Measurements from ENCODE around the gene KLHL40. TPM values are rescaled to one million over a fixed set of nuclear protein-coding genes. Genes with fewer than 3 reads are reported as not detected.

Gene KLHL40
- total and polyA plus RNA-seq, 2 donors (not counting 1 experiment from before 2014, with no cell fraction given): not detected

GRCh38 chr3:42658091-42658770 lies 27.1 kb upstream of the KLHL40 start:
- Histone ChIP-seq H3K27ac (ENCODE audit: low read length in 2 of 2) (no peak overlapping the region), H4K20me1 (ENCODE audit: control insufficient read depth, insufficient read depth, low read length, poor library complexity, severe bottlenecking) (no peaks in the 10 kb centered on the region), H3K4me2 (replicated peaks; ENCODE audit: low read depth, low read length, poor library complexity, severe bottlenecking) (no peak overlapping the region), H3K79me2 (ENCODE audit: control insufficient read depth, insufficient read depth, low read length) (no peaks in the 10 kb centered on the region), H3K9ac (ENCODE audit: low read length) (no peak overlapping the region), H3K4me1 (ENCODE audit: control insufficient read depth in 2 of 2, insufficient read depth in 2 of 2, low read length in 2 of 2) (peaks cover 13 to 20% of the 10 kb centered on the region in 2 donors), H3K4me3 (ENCODE audit: control extremely low read depth in 1 of 5, extremely low read depth in 1 of 5, insufficient read depth in 1 of 5, low read depth in 2 of 5, low read length in 4 of 5) (no peak overlapping the region), H2AFZ (ENCODE audit: insufficient read depth, low read depth, low read length, poor library complexity, severe bottlenecking) (no peak overlapping the region), H3K27me3 (replicated peaks in 1 of 4; ENCODE audit: control extremely low read depth in 1 of 4, control insufficient read depth in 3 of 4, insufficient read depth in 4 of 4, low read length in 3 of 4) (peaks cover 0 to 8% (median 0%) of the 10 kb centered on the region in 4 experiments), H3K36me3 (replicated peaks in 1 of 2; ENCODE audit: control extremely low read depth in 1 of 2, control insufficient read depth in 1 of 2, extremely low read depth in 1 of 2, insufficient read depth in 2 of 2, low read length in 1 of 2) (no peaks in the 10 kb centered on the region), H3K9me3 (ENCODE audit: control extremely low read depth in 1 of 3, control insufficient read depth in 2 of 3, insufficient read depth in 1 of 3, low read length in 2 of 3) (peaks cover 0 to 4% (median 0%) of the 10 kb centered on the region in 3 donors)
- 92% methylated on average over 34 of the region's 34 CpGs for WGBS (ENCODE audit: insufficient coverage)
- ATAC-seq (ENCODE audit: low read depth) (no peak), DNase-seq (no peak)
- intact Hi-C loops (cut with micrococcal nuclease): no loop called here
- no peak overlapping the region for H3K27ac Mint-ChIP-seq
- ChIA-PET POLR2A (no interaction called here), CTCF (no interaction called here)
- H3K4me1 Mint-ChIP-seq: peaks cover 6% of the 10 kb centered on the region
- H3K9me3 Mint-ChIP-seq (ENCODE audit: insufficient read depth): no peaks in the 10 kb centered on the region
- H3K4me3 Mint-ChIP-seq: no peak overlapping the region
- TF ChIP-seq EZH2 (IDR thresholded peaks at IDR 0.05; ENCODE audit: borderline replicate concordance, insufficient read depth, low read depth, low read length, poor library complexity, severe bottlenecking) (no peak), CTCF (IDR thresholded peaks at IDR 0.05) (no peak)
- H3K27me3 Mint-ChIP-seq: peaks cover under 1% of the 10 kb centered on the region

DNA sequence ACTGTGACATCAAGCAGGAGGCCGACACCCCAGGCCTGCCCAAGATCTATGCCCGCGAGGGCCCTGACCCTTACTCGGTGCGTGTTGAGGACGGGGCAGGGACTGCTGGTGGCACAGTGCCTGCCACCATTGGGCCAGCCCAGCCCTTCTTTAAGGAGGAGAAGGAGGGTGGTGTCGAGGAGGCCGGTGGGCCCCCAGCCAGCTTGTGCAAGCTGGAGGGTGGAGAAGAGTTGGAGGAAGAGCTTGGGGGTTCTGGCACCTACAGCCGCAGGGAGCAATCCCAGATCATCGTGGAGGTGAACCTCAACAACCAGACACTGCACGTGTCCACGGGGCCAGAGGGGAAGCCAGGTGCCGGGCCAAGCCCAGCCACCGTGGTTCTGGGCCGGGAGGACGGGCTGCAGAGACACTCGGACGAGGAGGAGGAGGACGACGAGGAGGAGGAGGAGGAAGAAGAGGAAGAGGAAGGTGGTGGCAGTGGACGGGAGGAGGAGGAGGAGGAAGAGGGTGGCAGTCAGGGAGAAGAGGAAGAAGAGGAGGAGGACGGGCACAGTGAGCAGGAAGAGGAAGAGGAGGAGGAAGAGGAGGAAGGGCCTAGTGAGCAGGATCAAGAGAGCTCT lies 26.5 kb upstream of the KLHL40 start:
- ChIA-PET POLR2A (no interaction called here), CTCF (no interaction called here)
- Histone ChIP-seq H3K27ac (ENCODE audit: low read length in 2 of 2) (no peak overlapping the region), H3K4me1 (ENCODE audit: control insufficient read depth in 2 of 2, insufficient read depth in 2 of 2, low read length in 2 of 2) (peaks cover 13 to 20% of the 10 kb centered on the region in 2 donors), H3K79me2 (ENCODE audit: control insufficient read depth, insufficient read depth, low read length) (no peaks in the 10 kb centered on the region), H3K9ac (ENCODE audit: low read length) (no peak overlapping the region), H3K9me3 (ENCODE audit: control extremely low read depth in 1 of 3, control insufficient read depth in 2 of 3, insufficient read depth in 1 of 3, low read length in 2 of 3) (no peaks in the 10 kb centered on the region), H2AFZ (ENCODE audit: insufficient read depth, low read depth, low read length, poor library complexity, severe bottlenecking) (no peak overlapping the region), H3K4me2 (replicated peaks; ENCODE audit: low read depth, low read length, poor library complexity, severe bottlenecking) (no peak overlapping the region), H3K27me3 (replicated peaks in 1 of 4; ENCODE audit: control extremely low read depth in 1 of 4, control insufficient read depth in 3 of 4, insufficient read depth in 4 of 4, low read length in 3 of 4) (peaks cover 0 to 1% (median 0%) of the 10 kb centered on the region in 4 experiments), H3K36me3 (replicated peaks in 1 of 2; ENCODE audit: control extremely low read depth in 1 of 2, control insufficient read depth in 1 of 2, extremely low read depth in 1 of 2, insufficient read depth in 2 of 2, low read length in 1 of 2) (no peaks in the 10 kb centered on the region), H3K4me3 (ENCODE audit: control extremely low read depth in 1 of 5, extremely low read depth in 1 of 5, insufficient read depth in 1 of 5, low read depth in 2 of 5, low read length in 4 of 5) (no peak overlapping the region), H4K20me1 (ENCODE audit: control insufficient read depth, insufficient read depth, low read length, poor library complexity, severe bottlenecking) (no peaks in the 10 kb centered on the region)
- WGBS (ENCODE audit: insufficient coverage): 91% methylated on average over 21 of the region's 22 CpGs
- no peak for DNase-seq
- Mint-ChIP-seq H3K4me3 (no peak overlapping the region), H3K27me3 (no peaks in the 10 kb centered on the region), H3K4me1 (peaks cover 5% of the 10 kb centered on the region), H3K27ac (no peak overlapping the region), H3K9me3 (ENCODE audit: insufficient read depth) (no peaks in the 10 kb centered on the region)
- intact Hi-C loops (cut with micrococcal nuclease): no loop called here
- ATAC-seq (ENCODE audit: low read depth): no peak
- TF ChIP-seq EZH2 (IDR thresholded peaks at IDR 0.05; ENCODE audit: borderline replicate concordance, insufficient read depth, low read depth, low read length, poor library complexity, severe bottlenecking) (no peak), CTCF (IDR thresholded peaks at IDR 0.05) (no peak)

All from B cell (primary cell).